Measurements from ENCODE around the gene ITPR3. TPM values are rescaled to one million over a fixed set of nuclear protein-coding genes. Genes with fewer than 3 reads are reported as not detected.

The ITPR3 gene
- polyA plus RNA-seq, 1 of the 3 experiments (the other 2 are of a cell fraction): 8.1 TPM

GRCh38 chr6:33688006-33688405 lies 66.9 kb downstream of the ITPR3 start (continued):
- TF ChIP-seq USF1 (IDR thresholded peaks at IDR 0.05; ENCODE audit: borderline replicate concordance, low read depth) (no peak), ELF1 (IDR thresholded peaks at IDR 0.05) (no peak), POLR2AphosphoS5 (IDR thresholded peaks at IDR 0.05; ENCODE audit: low read depth, low read length) (no peak), MAX (IDR thresholded peaks at IDR 0.05; ENCODE audit: low read depth) (no peak), RXRA (IDR thresholded peaks at IDR 0.05; ENCODE audit: borderline replicate concordance, low read depth) (no peak), NFIC (IDR thresholded peaks at IDR 0.05; ENCODE audit: borderline replicate concordance) (no peak), GABPA (IDR thresholded peaks at IDR 0.05; ENCODE audit: low read depth) (no peak)
- TF ChIP-seq, protein P1, sequence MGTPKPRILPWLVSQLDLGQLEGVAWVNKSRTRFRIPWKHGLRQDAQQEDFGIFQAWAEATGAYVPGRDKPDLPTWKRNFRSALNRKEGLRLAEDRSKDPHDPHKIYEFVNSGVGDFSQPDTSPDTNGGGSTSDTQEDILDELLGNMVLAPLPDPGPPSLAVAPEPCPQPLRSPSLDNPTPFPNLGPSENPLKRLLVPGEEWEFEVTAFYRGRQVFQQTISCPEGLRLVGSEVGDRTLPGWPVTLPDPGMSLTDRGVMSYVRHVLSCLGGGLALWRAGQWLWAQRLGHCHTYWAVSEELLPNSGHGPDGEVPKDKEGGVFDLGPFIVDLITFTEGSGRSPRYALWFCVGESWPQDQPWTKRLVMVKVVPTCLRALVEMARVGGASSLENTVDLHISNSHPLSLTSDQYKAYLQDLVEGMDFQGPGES (IDR thresholded peaks at IDR 0.05; ENCODE audit: low read depth, low read length): no peak

DNA sequence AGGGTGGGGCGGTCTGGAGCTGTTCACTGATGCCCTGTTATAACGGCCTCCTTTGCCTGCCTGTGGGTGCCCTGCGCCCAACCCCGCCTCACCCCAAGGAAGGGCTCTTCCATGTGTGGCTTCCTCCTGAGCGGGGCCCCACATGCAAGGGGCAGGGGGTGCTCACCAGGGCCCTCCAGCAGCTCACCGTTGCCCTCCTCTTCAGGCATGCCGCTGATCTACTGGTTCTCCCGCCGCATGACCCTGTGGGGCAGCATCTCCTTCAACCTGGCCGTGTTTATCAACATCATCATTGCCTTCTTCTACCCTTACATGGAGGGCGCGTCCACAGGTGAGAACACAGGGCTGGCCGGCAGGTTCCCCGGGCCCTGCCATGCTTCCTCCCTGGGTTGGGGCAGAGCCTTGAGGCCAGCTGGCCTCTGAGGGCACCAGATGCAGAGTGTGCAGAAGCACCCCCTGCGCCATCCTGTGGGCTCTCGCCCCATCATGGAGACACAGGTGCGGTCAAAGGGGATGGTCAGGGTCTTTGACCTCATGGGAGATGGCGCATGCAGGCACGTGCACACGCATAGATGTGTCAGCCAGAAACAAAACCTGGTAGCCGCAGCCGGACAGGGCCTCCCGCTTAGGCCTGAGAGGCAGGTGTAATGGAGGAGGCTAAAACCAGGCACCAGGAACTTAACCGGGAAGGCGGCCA lies 67.5 kb downstream of the ITPR3 start:
- CTCF ChIA-PET: interaction anchor here (0.6 to 1.8 kb wide), 2 partner anchors 57 to 161 kb away, joined by 3 to 4 read pairs; no protein-coding TSS in a partner anchor
- Histone ChIP-seq H3K36me3 (replicated peaks in 1 of 2; ENCODE audit: control insufficient read depth in 1 of 2, insufficient read depth in 2 of 2, low read length in 1 of 2) (no peaks in the 10 kb centered on the region), H3K4me3 (ENCODE audit: low read depth in 2 of 2, low read length in 1 of 2) (no peak overlapping the region), H3F3A (replicated peaks; ENCODE audit: insufficient read depth) (no peaks in the 10 kb centered on the region), H4K20me1 (ENCODE audit: insufficient read depth) (no peaks in the 10 kb centered on the region), H2AFZ (ENCODE audit: low read depth) (no peak overlapping the region), H3K27me3 (ENCODE audit: insufficient read depth) (no peaks in the 10 kb centered on the region), H3K79me2 (ENCODE audit: insufficient read depth) (no peaks in the 10 kb centered on the region), H3K9ac (no peak overlapping the region), H3K4me2 (no peak overlapping the region), H3K4me1 (ENCODE audit: control insufficient read depth in 1 of 2, insufficient read depth in 2 of 2, low read depth in 1 of 2, low read length in 1 of 2) (no peaks in the 10 kb centered on the region; a peak in 1 of 4 replicates), H3K9me3 (no peaks in the 10 kb centered on the region), H3K9me2 (no peaks in the 10 kb centered on the region), H3K27ac (ENCODE audit: low read depth in 2 of 2, low read length in 1 of 2) (no peak overlapping the region)
- TF ChIP-seq TCF12 (IDR thresholded peaks at IDR 0.05) (no peak), TAF1 (IDR thresholded peaks at IDR 0.05; ENCODE audit: borderline replicate concordance, low read depth, low read length) (no peak), RCOR1 (IDR thresholded peaks at IDR 0.05; ENCODE audit: low read length) (no peak), ZBTB33 (IDR thresholded peaks at IDR 0.05; ENCODE audit: borderline replicate concordance, low read depth) (no peak), SIN3A (IDR thresholded peaks at IDR 0.05; ENCODE audit: borderline replicate concordance, low read depth, low read length) (no peak), JUND (IDR thresholded peaks at IDR 0.05) (no peak), GATA2 (CRISPR knock-in tag; IDR thresholded peaks at IDR 0.05) (no peak), RFX5 (IDR thresholded peaks at IDR 0.05; ENCODE audit: low read length) (no peak)
- WGBS (ENCODE audit: low lambda C conversion rate): 88% methylated on average over 13 of the region's 25 CpGs
- POLR2A ChIA-PET: no interaction called here
- DNase-seq: peak; percentile 27
